Measurements from ENCODE around the gene ARVCF.
"Not testable (repeated sequence)": the region's sequence is repeated elsewhere in the genome, so short reads cannot be mapped to it uniquely, and the experiment has no call there.

The ARVCF gene

GRCh38 chr22:19936513-19936912, 80.1 kb downstream of the ARVCF start:
- Mint-ChIP-seq H3K27ac (no peak overlapping the region), H3K9me3 (peaks cover 16% of the 10 kb centered on the region), H3K4me3 (no peak overlapping the region), H3K36me3 (ENCODE audit: low read depth) (peaks cover 19% of the 10 kb centered on the region), H3K27me3 (ENCODE audit: low read depth) (no peaks in the 10 kb centered on the region), H3K4me1 (ENCODE audit: low read depth) (peaks cover 14% of the 10 kb centered on the region)

DNA sequence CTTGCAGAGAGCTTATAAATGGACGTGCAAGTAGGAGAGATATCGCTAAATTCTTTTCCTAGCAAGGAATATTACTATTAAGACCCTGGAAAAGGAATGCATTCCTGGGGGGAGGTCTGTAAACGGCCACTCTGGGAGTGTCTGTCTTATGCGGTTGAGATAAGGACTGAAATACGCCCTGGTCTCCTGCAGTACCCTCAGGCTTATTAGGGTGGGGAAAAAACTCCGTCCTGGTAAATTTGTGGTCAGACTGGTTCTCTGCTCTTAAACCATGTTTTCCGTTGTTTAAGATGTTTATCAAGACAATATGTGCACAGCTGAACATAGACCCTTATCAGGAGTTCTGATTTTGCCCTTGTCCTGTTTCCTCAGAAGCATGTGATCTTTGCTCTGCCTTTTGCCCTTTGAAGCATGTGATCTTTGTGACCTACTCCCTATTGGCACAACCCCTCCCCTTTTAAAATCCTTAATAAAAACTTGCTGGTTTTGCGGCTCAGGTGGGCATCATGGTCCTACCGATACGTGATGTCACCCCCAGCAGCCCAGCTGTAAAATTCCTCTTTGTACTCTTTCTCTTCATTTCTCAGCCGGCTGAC, 81.4 kb downstream of the ARVCF start:
- Mint-ChIP-seq H3K36me3 (ENCODE audit: low read depth) (peaks cover 19% of the 10 kb centered on the region), H3K9me3 (peaks cover 16% of the 10 kb centered on the region)
- not testable (repeated sequence) for H3K4me1 Mint-ChIP-seq (ENCODE audit: low read depth); H3K27ac Mint-ChIP-seq; H3K4me3 Mint-ChIP-seq; H3K27me3 Mint-ChIP-seq (ENCODE audit: low read depth)

GRCh38 chr22:19933341-19934241, 83.0 kb downstream of the ARVCF start:
- peaks cover 16% of the 10 kb centered on the region for H3K9me3 Mint-ChIP-seq
- no peak overlapping the region for H3K27ac Mint-ChIP-seq
- no peaks in the 10 kb centered on the region for H3K4me1 Mint-ChIP-seq (ENCODE audit: low read depth)
- H3K27me3 Mint-ChIP-seq (ENCODE audit: low read depth) = no peaks in the 10 kb centered on the region
- peaks cover 17% of the 10 kb centered on the region for H3K36me3 Mint-ChIP-seq (ENCODE audit: low read depth)
- H3K4me3 Mint-ChIP-seq = no peak overlapping the region

DNA sequence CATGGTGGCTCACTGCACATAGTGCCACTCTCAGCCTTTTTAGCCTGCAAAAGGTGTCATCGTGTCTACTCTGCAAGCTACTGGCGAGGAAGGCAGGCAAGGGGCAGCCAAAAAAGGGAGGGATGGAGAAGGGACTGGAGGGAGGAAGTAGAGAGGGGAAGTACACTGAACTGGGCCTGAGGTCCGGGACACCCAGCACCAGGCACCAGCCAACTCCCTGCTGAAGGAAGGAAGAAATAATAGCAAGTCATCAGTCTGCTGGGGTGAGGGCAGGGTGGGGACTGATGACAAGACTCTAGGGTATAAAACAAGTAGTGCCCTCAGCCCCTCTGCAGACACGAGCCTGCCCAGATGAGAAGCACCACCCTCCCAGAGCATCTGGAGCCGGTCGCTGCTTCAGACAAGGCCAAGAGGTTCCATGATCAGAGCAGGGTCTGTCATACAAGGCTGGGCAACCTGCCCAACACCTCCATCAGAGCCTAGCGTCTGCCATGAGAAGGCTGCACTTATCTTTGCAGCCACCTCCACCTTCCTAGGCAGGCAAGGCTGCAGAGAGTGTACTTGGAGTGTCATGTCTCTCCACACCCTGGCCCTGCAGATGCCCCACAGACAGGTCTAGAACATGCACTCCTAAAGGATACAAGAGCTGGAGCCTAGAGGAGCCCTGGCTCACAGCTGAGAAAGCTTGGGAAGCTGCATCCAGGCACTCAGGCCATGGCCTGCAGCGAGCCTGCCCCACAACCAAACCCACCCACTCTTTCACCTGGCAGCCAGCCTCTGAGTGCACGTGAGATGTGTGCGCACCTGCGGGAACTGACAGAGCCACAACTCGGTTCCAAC, 84.0 kb downstream of the ARVCF start:
- no peaks in the 10 kb centered on the region for H3K4me1 Mint-ChIP-seq (ENCODE audit: low read depth)
- peaks cover 16% of the 10 kb centered on the region for H3K9me3 Mint-ChIP-seq
- H3K27me3 Mint-ChIP-seq (ENCODE audit: low read depth) = no peaks in the 10 kb centered on the region
- no peak overlapping the region for H3K4me3 Mint-ChIP-seq
- peaks cover 17% of the 10 kb centered on the region for H3K36me3 Mint-ChIP-seq (ENCODE audit: low read depth)
- no peak overlapping the region for H3K27ac Mint-ChIP-seq

- Mint-ChIP-seq H3K36me3 (ENCODE audit: low read depth) (peaks cover 11% of the 10 kb centered on the region), H3K27ac (no peak overlapping the region), H3K27me3 (ENCODE audit: low read depth) (no peaks in the 10 kb centered on the region), H3K4me1 (ENCODE audit: low read depth) (no peaks in the 10 kb centered on the region), H3K9me3 (peaks cover 13% of the 10 kb centered on the region), H3K4me3 (no peak overlapping the region)
Observed at GRCh38 chr22:19931514-19931913, 85.1 kb downstream of the ARVCF start.

DNA sequence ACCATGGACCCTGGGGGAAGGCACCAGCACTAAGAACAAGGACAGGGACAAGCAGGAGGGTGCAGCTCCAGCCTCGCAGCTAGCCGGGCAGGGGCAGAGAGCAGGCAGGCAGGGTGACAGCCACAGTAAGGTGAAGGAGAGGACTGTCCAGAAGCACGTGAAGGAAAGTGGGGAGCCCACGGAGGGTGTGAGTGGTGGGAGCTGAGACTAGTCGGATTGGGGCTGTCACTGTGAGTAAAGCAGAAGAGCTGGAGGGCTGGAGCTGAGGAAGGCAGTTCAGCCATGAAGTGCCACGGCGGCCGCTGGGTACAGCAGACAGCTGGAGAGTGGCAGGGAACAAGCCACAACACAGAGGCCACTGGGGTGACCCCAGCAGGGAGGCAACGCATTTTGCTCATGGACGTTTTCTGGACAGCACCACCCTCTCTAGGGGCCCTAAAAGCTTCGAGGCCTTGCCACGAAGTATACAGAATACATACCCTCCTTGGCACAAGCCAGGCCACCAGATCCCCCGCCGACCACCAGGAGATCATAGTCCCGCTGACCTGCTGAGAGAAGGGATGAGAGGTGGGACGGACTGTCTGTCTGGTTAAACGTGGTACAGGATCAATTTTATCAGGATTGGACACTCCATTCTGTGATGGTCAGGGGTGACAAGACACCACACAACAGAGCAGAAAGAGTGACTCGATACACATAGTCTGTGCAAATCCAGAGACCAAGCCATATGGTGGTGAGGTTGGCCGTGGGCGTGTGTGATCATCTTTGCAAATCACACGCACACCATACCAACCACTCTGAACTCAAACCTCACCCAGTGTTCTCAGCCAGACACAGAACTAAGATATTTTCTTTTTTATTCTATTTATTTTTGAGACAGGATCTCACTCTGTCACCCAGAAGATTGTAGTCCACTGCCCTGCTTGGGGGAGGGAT, 85.8 kb downstream of the ARVCF start:
- H3K4me3 Mint-ChIP-seq = peak overlapping the region; percentile 30
- no peaks in the 10 kb centered on the region for H3K4me1 Mint-ChIP-seq (ENCODE audit: low read depth)
- H3K27ac Mint-ChIP-seq = no peak overlapping the region
- H3K27me3 Mint-ChIP-seq (ENCODE audit: low read depth) = no peaks in the 10 kb centered on the region
- H3K36me3 Mint-ChIP-seq (ENCODE audit: low read depth) = peaks cover 6% of the 10 kb centered on the region
- peaks cover 7% of the 10 kb centered on the region for H3K9me3 Mint-ChIP-seq

- Mint-ChIP-seq H3K27ac (no peak overlapping the region), H3K4me3 (peak overlapping the region; percentile 30), H3K4me1 (ENCODE audit: low read depth) (no peaks in the 10 kb centered on the region), H3K36me3 (ENCODE audit: low read depth) (no peaks in the 10 kb centered on the region), H3K9me3 (no peaks in the 10 kb centered on the region), H3K27me3 (ENCODE audit: low read depth) (no peaks in the 10 kb centered on the region)
Observed at GRCh38 chr22:19929586-19930550, 86.8 kb downstream of the ARVCF start.

DNA sequence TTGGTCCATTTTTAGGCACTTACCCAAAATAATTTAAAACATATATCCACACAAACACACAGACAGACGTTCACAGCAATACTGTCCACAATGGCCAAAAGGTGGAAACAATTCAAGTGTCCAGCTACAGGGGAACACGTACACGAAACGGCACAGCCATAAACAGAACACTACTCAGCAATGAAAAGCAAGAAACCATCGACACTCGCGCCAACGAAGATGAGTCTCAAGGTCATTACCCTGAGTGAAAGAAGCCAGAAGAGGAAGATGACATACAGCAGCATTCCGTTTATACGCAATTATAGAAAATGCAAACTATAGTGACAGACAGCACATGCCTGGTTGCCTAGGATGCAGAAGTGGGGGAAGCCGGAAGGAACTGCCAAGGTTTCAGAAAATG, 88.4 kb downstream of the ARVCF start:
- Mint-ChIP-seq H3K4me3 (no peak overlapping the region), H3K9me3 (no peaks in the 10 kb centered on the region), H3K36me3 (ENCODE audit: low read depth) (peaks cover 2% of the 10 kb centered on the region), H3K27ac (no peak overlapping the region), H3K27me3 (ENCODE audit: low read depth) (no peaks in the 10 kb centered on the region), H3K4me1 (ENCODE audit: low read depth) (no peaks in the 10 kb centered on the region)

DNA sequence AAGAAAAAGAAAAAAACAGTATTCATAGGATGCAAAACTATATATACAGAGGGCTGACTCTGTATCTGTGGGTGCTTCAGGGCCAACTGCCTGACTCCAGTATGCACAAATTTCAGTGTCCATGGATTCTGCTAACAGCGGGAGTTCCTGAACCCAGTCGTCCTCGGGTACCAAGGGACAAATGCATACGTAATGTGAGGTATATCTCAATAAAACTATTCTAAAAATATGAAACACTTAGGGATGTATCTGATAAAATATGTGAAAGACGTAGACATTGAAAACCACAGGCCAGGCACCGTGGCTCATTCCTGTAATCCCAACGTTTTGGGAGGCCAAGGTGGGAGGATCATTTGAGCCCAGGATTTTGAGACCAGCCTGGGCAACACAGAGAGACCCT, 88.9 kb downstream of the ARVCF start:
- H3K4me1 Mint-ChIP-seq (ENCODE audit: low read depth) = no peaks in the 10 kb centered on the region
- H3K27me3 Mint-ChIP-seq (ENCODE audit: low read depth) = no peaks in the 10 kb centered on the region
- peaks cover 2% of the 10 kb centered on the region for H3K36me3 Mint-ChIP-seq (ENCODE audit: low read depth)
- no peak overlapping the region for H3K27ac Mint-ChIP-seq
- H3K9me3 Mint-ChIP-seq = no peaks in the 10 kb centered on the region
- no peak overlapping the region for H3K4me3 Mint-ChIP-seq

- H3K36me3 Mint-ChIP-seq (ENCODE audit: low read depth); H3K4me1 Mint-ChIP-seq (ENCODE audit: low read depth); H3K27me3 Mint-ChIP-seq (ENCODE audit: low read depth); H3K9me3 Mint-ChIP-seq; H3K4me3 Mint-ChIP-seq; H3K27ac Mint-ChIP-seq: not testable (repeated sequence)
Observed at GRCh38 chr22:19926028-19926427, 90.6 kb downstream of the ARVCF start.

DNA sequence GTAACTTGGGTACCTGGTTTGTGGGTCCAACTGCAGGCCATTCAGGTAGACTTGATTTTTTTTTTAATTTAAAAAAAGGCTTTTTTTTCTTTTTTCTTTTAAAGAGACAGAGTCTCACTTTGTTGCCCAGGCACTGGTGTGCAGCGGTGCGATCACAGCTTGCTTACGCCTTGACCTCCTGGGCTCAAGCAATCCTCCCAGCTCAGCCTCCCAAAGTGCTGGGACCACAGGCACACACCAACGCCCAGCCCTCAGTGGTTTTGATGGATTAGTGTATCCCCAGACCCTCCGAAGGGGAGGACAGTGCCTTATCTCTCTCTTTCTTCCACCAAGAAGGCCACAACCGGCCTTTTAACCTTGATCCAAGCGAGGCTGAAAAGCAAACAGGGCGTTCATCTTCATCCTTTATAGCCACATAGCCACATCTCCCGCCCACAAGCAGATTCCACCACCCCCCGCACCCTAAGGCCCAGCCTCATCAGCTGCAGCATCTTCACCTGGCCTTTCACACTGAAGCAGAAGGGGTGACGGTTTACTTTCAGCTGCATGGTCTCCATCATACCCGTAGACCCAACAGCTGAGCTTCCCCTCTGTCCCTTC, 92.6 kb downstream of the ARVCF start:
- Mint-ChIP-seq H3K4me1 (ENCODE audit: low read depth) (no peaks in the 10 kb centered on the region), H3K36me3 (ENCODE audit: low read depth) (peaks cover 2% of the 10 kb centered on the region), H3K27ac (no peak overlapping the region), H3K4me3 (no peak overlapping the region), H3K9me3 (no peaks in the 10 kb centered on the region), H3K27me3 (ENCODE audit: low read depth) (no peaks in the 10 kb centered on the region)

GRCh38 chr22:19921544-19922081, 95.0 kb downstream of the ARVCF start:
- H3K4me1 Mint-ChIP-seq (ENCODE audit: low read depth) = no peaks in the 10 kb centered on the region
- H3K27me3 Mint-ChIP-seq (ENCODE audit: low read depth) = no peaks in the 10 kb centered on the region
- no peak overlapping the region for H3K27ac Mint-ChIP-seq
- H3K4me3 Mint-ChIP-seq = no peak overlapping the region
- H3K36me3 Mint-ChIP-seq (ENCODE audit: low read depth) = peaks cover 2% of the 10 kb centered on the region
- no peaks in the 10 kb centered on the region for H3K9me3 Mint-ChIP-seq
